NK-92 (cell line): ENCODE measurements around the gene LAP3.

ENCODE experiments used
- DNase-seq: peaks from one replicate; lab custom pipeline; 2025; ENCODE audit not compliant: unreplicated experiment; lab: John Stamatoyannopoulos, UW

Gene LAP3

GRCh38 chr4:17614416-17615299 is 37.7 kb downstream of the LAP3 start, which contains the start of gene MED28:
TSS of gene MED28 (plus strand) at chr4:17614641. CDS start at chr4:17614655, 14 bp downstream.
- peak; percentile 75 for DNase-seq

DNA sequence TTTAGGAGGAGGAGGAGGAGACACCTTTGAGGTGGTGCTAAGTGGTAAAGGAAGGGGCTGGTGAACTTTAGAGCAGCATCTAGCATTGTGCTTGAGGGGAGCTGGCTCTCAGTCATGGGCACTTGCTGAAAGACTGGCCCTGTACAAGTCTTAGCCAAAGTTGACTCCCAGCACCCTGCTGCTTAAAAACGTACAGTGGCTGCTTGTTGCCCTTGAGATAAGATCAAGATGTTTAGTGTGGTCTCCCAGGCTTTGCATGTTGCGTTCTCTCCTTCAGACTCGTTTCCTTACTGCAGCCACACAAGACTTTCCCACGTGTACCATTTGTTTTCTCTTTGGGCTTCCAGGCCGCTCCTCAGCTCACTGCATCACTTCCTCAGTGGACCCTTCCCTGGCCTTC is 39.3 kb downstream of the LAP3 start:
- DNase-seq: no peak

- no peak for DNase-seq
Observed at GRCh38 chr4:17618926-17619325, 41.9 kb downstream of the LAP3 start.

DNA sequence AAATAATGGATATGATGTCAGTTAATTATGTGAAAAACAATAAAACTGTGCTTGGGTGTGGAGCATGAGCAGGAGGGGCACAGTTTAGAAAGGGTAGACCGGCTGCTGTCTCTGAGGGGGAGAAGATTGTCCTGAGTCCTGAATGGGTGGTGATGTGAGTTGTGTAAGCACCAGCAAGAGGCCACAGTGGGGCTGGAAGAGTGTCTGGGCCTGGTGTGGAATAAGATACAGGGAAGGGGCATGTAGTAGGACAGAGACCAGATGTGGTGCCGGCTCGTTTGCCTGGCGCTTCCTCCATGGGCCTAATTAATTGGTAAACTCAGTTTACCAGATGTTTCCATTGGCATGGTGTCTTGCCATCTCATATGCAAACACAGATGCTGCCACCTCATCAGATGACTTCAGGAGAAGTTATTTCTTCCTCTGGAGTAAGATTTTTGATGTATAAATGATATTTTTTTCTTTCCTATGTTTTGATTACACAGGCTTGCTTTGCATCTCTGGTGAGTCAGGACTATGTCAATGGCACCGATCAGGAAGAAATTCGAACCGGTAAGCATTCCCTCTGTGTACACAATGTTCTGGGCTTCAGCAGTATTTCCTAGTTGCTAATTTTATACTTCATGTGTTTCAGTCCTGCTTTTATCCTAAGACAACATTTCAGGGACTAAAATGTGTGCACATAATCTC is 42.6 kb downstream of the LAP3 start:
- no peak for DNase-seq

DNA sequence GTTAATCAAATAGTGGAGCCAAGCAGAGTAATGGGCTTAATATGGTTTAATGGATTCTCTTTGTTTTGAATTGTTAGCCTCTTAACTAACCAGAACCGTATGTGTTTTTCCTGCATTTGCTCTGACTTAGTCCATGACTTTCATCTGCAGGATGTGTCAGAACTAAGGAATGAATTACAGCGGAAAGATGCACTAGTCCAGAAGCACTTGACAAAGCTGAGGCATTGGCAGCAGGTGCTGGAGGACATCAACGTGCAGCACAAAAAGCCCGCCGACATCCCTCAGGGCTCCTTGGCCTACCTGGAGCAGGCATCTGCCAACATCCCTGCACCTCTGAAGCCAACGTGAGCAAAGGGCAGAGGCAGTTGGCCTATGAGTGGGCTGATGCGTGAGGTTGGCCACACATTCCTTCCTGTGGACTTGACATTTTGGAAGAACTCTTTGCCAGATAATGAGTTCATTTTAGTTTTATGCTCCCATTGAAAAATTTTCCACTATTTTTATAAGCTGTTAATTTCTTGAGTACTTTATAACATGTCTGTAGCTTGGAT is 46.5 kb downstream of the LAP3 start:
- no peak for DNase-seq

- DNase-seq: no peak
Observed at GRCh38 chr4:17624821-17625220, 47.8 kb downstream of the LAP3 start.

DNA sequence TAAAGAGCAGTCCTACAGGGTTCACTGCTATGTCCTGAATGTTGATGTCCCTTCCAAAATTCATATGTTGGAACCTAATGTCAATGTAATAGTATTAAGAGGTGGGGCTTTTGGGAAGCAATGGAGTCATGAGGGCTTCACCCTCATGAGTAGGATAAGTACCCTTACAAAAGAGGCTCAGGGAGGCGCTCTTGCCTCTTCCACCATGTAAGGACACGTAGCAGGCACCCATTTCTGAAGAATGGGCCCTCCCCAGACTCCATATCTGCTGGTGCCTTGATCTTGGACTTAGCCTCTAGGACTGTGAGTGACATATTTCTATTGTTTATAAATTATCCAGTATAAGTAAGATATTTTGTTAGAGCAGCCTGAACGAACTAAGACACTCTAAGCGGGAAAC is 53.2 kb downstream of the LAP3 start:
- DNase-seq: no peak

DNA sequence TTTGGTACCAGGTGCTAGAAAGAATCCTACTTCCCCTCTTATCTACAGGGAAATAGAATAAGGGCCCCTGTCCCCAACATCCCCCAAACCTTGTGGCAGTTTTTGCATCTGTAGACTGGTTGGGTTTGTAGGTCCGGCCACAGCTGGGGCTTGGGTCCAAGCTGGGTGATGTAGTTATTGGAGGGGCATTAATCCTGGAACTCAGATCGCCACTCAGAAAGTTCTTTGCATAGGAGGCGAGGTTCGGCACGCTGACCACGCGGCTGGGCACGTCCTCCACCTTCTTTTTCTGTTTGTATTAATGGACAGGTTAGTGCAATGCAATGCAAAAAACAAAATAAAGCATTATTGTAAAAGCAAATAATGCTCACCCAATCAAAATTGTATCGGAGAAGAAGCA is 56.6 kb downstream of the LAP3 start:
- DNase-seq: no peak

- no peak for DNase-seq
Observed at GRCh38 chr4:17635056-17635455, 58.1 kb downstream of the LAP3 start.

GRCh38 chr4:17636341-17636695 is 59.3 kb downstream of the LAP3 start:
- no peak for DNase-seq

- no peak for DNase-seq
Observed at GRCh38 chr4:17636696-17637622, 60.0 kb downstream of the LAP3 start.

GRCh38 chr4:17639136-17639535 is 62.1 kb downstream of the LAP3 start:
- DNase-seq: no peak

GRCh38 chr4:17642398-17642783 is 65.4 kb downstream of the LAP3 start:
- DNase-seq: no peak

DNA sequence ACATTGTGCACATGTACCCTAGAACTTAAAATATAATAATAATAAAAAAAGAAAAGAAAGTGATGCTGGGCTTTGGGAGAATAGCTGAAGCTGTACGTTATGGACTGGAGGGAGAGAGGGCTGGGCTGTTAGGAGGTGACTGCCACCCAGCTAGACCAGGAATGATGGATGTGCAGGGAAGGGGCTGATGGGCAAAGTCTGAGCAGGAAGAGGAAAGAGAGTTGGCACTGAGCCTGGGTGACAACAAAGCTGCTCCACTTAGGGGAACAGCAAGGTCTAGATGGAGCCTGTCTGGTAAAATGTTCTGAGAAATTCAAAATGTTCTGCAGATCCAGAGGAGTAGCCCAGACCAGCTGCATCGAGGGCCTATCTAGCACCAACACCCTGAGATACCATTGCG is 69.7 kb downstream of the LAP3 start:
- no peak for DNase-seq

GRCh38 chr4:17647176-17647806 is 70.3 kb downstream of the LAP3 start:
- DNase-seq: no peak

DNA sequence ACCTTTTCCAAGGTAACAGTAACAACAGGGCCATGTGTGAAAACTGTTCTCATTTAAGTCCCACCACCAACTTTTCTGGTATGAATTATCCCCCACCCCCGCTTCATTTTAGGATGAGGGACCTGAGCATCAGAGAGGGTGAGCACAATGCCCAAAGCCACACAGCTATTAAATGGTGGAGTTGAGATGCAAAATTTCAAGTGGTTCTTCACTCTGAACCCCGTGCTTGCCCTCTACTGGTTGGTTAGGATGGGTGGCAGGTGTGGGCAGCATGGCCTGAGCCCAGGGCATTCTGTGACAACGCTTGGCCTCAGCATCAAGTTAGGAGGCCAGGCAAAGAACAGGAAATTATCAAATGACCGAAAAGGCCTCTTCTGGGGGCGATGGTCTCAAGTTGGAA is 70.9 kb downstream of the LAP3 start:
- DNase-seq: no peak

DNA sequence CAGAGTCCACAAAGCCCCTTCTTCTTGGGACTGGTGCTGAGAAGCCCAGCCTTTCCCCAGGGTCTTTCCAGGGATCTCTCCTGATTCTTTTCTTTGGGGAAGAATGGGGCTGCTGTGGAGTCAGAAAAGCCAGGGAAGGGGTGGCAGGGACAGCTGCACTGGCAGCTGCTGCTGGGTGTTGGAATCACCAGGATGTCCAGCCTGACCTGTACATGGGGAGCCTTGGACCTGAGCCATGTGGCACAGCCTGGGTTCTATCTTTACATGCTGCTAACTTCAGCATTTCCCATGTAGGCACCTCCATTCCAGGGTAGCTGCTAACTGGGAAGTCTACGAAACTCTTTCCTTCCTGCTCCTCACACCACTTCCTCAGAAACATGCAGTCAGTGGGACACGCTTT is 73.4 kb downstream of the LAP3 start:
- no peak for DNase-seq

GRCh38 chr4:17654701-17655100 is 77.7 kb downstream of the LAP3 start:
- no peak for DNase-seq

DNA sequence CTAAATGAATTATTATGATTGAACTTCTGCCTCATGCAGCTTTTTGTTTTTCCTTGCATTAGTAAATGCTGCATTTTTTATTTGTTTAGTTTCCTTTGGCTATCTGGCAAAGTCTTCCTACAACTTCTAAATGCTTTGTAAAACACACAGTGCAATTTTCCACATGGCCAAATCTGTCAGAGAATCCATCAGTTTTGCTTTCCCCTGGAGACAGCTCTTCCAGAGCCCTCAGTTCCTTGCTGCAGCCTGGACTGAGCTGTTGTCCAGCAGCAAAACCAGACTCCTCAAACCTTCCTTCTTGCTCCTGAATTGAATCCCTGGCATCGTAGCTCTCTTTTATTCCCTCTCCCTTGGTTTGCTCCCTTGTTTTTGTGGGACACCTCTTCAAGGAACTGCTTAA is 80.1 kb downstream of the LAP3 start:
- no peak for DNase-seq
